Activated CD8-positive, alpha-beta memory T cell treated with anti-CD3 and anti-CD28 coated beads for 4 hours (primary cell): ENCODE measurements around the gene PPP1R15B.

ENCODE experiments used
- DNase-seq, 2 donors: peaks; one replicate each; pipeline ENCODE4 v3.0.0-alpha.2; 2020; ENCODE audit warnings: low read depth in 2 of 2

Gene PPP1R15B

GRCh38 chr1:204411451-204412204 lies at the start of gene PPP1R15B:
PPP1R15B (minus strand) TSS chr1:204411817; CDS start chr1:204411411, 406 bp downstream.
- DNase-seq = peak; percentile 94 to 96

GRCh38 chr1:204460346-204460745 lies 48.7 kb upstream of the PPP1R15B start:
- DNase-seq = no peak

GRCh38 chr1:204459706-204460105 lies 48.1 kb upstream of the PPP1R15B start:
- no peak for DNase-seq

- DNase-seq = no peak
Observed at GRCh38 chr1:204457666-204458065, 46.0 kb upstream of the PPP1R15B start.

GRCh38 chr1:204456826-204457442 lies 45.3 kb upstream of the PPP1R15B start:
- no peak for DNase-seq

GRCh38 chr1:204455831-204456145 lies 44.2 kb upstream of the PPP1R15B start:
- DNase-seq = no peak

- DNase-seq = no peak
Observed at GRCh38 chr1:204455063-204455830, 43.6 kb upstream of the PPP1R15B start.

GRCh38 chr1:204454476-204454875 lies 42.9 kb upstream of the PPP1R15B start:
- DNase-seq = no peak

- DNase-seq = peak; percentile 60 to 76
Observed at GRCh38 chr1:204453141-204453772, 41.6 kb upstream of the PPP1R15B start.

- DNase-seq = no peak
Observed at GRCh38 chr1:204451352-204452124, 39.9 kb upstream of the PPP1R15B start.

- no peak for DNase-seq
Observed at GRCh38 chr1:204450461-204451257, 39.0 kb upstream of the PPP1R15B start.

GRCh38 chr1:204449678-204450280 lies 38.2 kb upstream of the PPP1R15B start:
- DNase-seq = no peak

GRCh38 chr1:204448991-204449677 lies 37.5 kb upstream of the PPP1R15B start:
- no peak for DNase-seq

GRCh38 chr1:204448344-204448964 lies 36.8 kb upstream of the PPP1R15B start:
- no peak for DNase-seq

GRCh38 chr1:204447736-204448135 lies 36.1 kb upstream of the PPP1R15B start:
- DNase-seq = no peak

GRCh38 chr1:204447190-204447589 lies 35.6 kb upstream of the PPP1R15B start:
- no peak for DNase-seq

- DNase-seq = peak; percentile 59 to 64
Observed at GRCh38 chr1:204446413-204447111, 34.9 kb upstream of the PPP1R15B start.

GRCh38 chr1:204445860-204446412 lies 34.3 kb upstream of the PPP1R15B start:
- no peak for DNase-seq
